Measurements from ENCODE around the gene BABAM2. TPM values are rescaled to one million over a fixed set of nuclear protein-coding genes. Genes with fewer than 3 reads are reported as not detected.

BABAM2 gene
- total and polyA plus RNA-seq, 4 donors = 9.9 to 17.0 (median 13.9) TPM

DNA sequence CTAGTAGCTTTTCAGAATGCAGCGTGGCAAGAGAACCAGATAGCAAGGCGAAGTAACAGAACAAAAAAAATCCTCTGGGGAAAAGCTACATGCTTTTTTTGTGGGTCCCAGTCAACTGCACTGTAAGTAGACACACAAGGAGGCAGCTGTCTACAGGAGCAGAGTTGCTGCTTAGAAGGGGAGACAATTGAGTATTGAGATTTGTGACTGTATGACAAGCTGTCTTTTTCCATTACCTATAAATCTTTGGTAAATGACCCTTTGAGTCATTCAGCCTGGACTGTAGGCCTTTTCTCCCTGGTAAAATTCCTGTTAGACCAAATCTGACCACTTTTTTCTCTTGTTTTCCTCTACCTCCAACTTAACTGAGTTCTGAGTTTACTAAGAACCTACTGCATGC, 358.0 kb downstream of the BABAM2 start (continued):
- TF ChIP-seq CTCF (IDR thresholded peaks at IDR 0.05; ENCODE audit: low read depth, low read length, missing input control) (no peak), FOXA1 (IDR thresholded peaks at IDR 0.05) (no peak)

- TF ChIP-seq RXRA (IDR thresholded peaks at IDR 0.05) (no peak), RAD21 (IDR thresholded peaks at IDR 0.05) (no peak), SP1 (IDR thresholded peaks at IDR 0.05) (no peak), YY1 (IDR thresholded peaks at IDR 0.05) (no peak), REST (IDR thresholded peaks at IDR 0.05) (no peak), TAF1 (conservative IDR thresholded peaks at IDR 0.05) (no peak), FOXA2 (IDR thresholded peaks at IDR 0.05) (no peak), GABPA (IDR thresholded peaks at IDR 0.05 in 1 of 2, conservative IDR thresholded peaks at IDR 0.05 in 1 of 2) (no peak), JUND (IDR thresholded peaks at IDR 0.05) (no peak), HNF4A (conservative IDR thresholded peaks at IDR 0.05) (no peak), NR2F2 (IDR thresholded peaks at IDR 0.05) (no peak)
- TF ChIP-seq, protein P1, sequence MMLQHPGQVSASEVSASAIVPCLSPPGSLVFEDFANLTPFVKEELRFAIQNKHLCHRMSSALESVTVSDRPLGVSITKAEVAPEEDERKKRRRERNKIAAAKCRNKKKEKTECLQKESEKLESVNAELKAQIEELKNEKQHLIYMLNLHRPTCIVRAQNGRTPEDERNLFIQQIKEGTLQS (IDR thresholded peaks at IDR 0.05) = no peak
- no peaks in the 10 kb centered on the region for H3K9me3 ChIP-seq (ENCODE audit: control insufficient read depth in 4 of 4, low read length in 3 of 4)
- H3K4me3 ChIP-seq (ENCODE audit: low read depth in 1 of 3, low read length in 3 of 3) = no peak overlapping the region
- DNase-seq (ENCODE audit: low spot score) = no peak
- no peaks in the 10 kb centered on the region for H3K27me3 ChIP-seq (ENCODE audit: control insufficient read depth in 4 of 4, insufficient read depth in 4 of 4, low read length in 3 of 4)
- peaks cover 0 to 1% (median 0%) of the 10 kb centered on the region in 4 donors for H3K4me1 ChIP-seq (ENCODE audit: control insufficient read depth in 4 of 4, insufficient read depth in 4 of 4, low read length in 3 of 4)
- H3K36me3 ChIP-seq (ENCODE audit: control insufficient read depth in 4 of 4, insufficient read depth in 3 of 4, low read depth in 1 of 4, low read length in 3 of 4) = peaks cover 0 to 3% (median 1%) of the 10 kb centered on the region in 4 donors
- WGBS = 96% methylated on average over 4 of the region's 4 CpGs
- H3K9ac ChIP-seq (ENCODE audit: low read depth in 1 of 2, low read length in 2 of 2) = no peak overlapping the region
- no peak overlapping the region for H3K27ac ChIP-seq (ENCODE audit: low read depth in 1 of 2, low read length in 2 of 2)
Measured at GRCh38 chr2:28250006-28250405, 359.5 kb downstream of the BABAM2 start.

- no peaks in the 10 kb centered on the region for H3K9me3 ChIP-seq (ENCODE audit: control insufficient read depth in 4 of 4, low read length in 3 of 4)
- H3K4me3 ChIP-seq (ENCODE audit: low read depth in 1 of 3, low read length in 3 of 3) = no peak overlapping the region
- no peak overlapping the region for H3K9ac ChIP-seq (ENCODE audit: low read depth in 1 of 2, low read length in 2 of 2)
- H3K27me3 ChIP-seq (ENCODE audit: control insufficient read depth in 4 of 4, insufficient read depth in 4 of 4, low read length in 3 of 4) = no peaks in the 10 kb centered on the region
- no peak overlapping the region for H3K27ac ChIP-seq (ENCODE audit: low read depth in 1 of 2, low read length in 2 of 2)
- no peaks in the 10 kb centered on the region for H3K36me3 ChIP-seq (ENCODE audit: control insufficient read depth in 4 of 4, insufficient read depth in 3 of 4, low read depth in 1 of 4, low read length in 3 of 4)
- WGBS = 80% methylated on average over 8 of the region's 8 CpGs
- DNase-seq (ENCODE audit: low spot score) = no peak
- H3K4me1 ChIP-seq (ENCODE audit: control insufficient read depth in 4 of 4, insufficient read depth in 4 of 4, low read length in 3 of 4) = peaks cover 0 to 1% (median 0%) of the 10 kb centered on the region in 4 donors
- TF ChIP-seq RXRA (IDR thresholded peaks at IDR 0.05) (no peak), NR2F2 (IDR thresholded peaks at IDR 0.05) (no peak), JUND (IDR thresholded peaks at IDR 0.05) (no peak), GABPA (IDR thresholded peaks at IDR 0.05 in 1 of 2, conservative IDR thresholded peaks at IDR 0.05 in 1 of 2) (no peak), REST (IDR thresholded peaks at IDR 0.05) (no peak), TAF1 (conservative IDR thresholded peaks at IDR 0.05) (no peak), SP1 (IDR thresholded peaks at IDR 0.05) (no peak), HNF4G (IDR thresholded peaks at IDR 0.05) (no peak), RAD21 (IDR thresholded peaks at IDR 0.05) (no peak), FOXA1 (IDR thresholded peaks at IDR 0.05) (no peak), FOXA2 (IDR thresholded peaks at IDR 0.05) (no peak), CTCF (IDR thresholded peaks at IDR 0.05; ENCODE audit: low read depth, low read length, missing input control) (no peak)
- TF ChIP-seq, protein P1 (IDR thresholded peaks at IDR 0.05) = no peak
Measured at GRCh38 chr2:28251337-28251736, 360.8 kb downstream of the BABAM2 start.

Data from liver (tissue), 9 donors.